HG03045 (cell line): ENCODE results near the gene PGM3.

Experiments
- ATAC-seq: cut with Tn5 transposase; IDR thresholded peaks from one replicate; pipeline ENCODE4 v1.9.1; 2021; ENCODE audit warnings: mild to moderate bottlenecking, moderate library complexity; ENCODE audit not compliant: unreplicated experiment

Gene PGM3

GRCh38 chr6:83183082-83183828, 9.8 kb downstream of the PGM3 start:
- no peak for ATAC-seq

- no peak for ATAC-seq
These were observed 11.0 kb downstream of the PGM3 start for GRCh38 chr6:83182114-83182513.

- ATAC-seq: no peak
These were observed 12.6 kb downstream of the PGM3 start for GRCh38 chr6:83180426-83180950.

GRCh38 chr6:83176246-83176645, 16.8 kb downstream of the PGM3 start:
- no peak for ATAC-seq

GRCh38 chr6:83169511-83169910, 23.6 kb downstream of the PGM3 start:
- no peak for ATAC-seq

GRCh38 chr6:83169106-83169505, 24.0 kb downstream of the PGM3 start:
- no peak for ATAC-seq

GRCh38 chr6:83168556-83168955, 24.5 kb downstream of the PGM3 start:
- no peak for ATAC-seq

- ATAC-seq: no peak
These were observed 25.3 kb downstream of the PGM3 start for GRCh38 chr6:83167726-83168278.

GRCh38 chr6:83160167-83160566, 32.9 kb downstream of the PGM3 start:
- ATAC-seq: no peak

- no peak for ATAC-seq
These were observed 37.3 kb downstream of the PGM3 start for GRCh38 chr6:83155794-83156193.

GRCh38 chr6:83153883-83154521, 39.1 kb downstream of the PGM3 start:
- no peak for ATAC-seq

- ATAC-seq: no peak
These were observed 40.2 kb downstream of the PGM3 start for GRCh38 chr6:83152913-83153312.

GRCh38 chr6:83151114-83151513, 42.0 kb downstream of the PGM3 start:
- no peak for ATAC-seq

- ATAC-seq: no peak
These were observed 54.3 kb downstream of the PGM3 start for GRCh38 chr6:83138758-83139157.

- no peak for ATAC-seq
These were observed 54.8 kb downstream of the PGM3 start for GRCh38 chr6:83138118-83138722.

- ATAC-seq: no peak
These were observed 60.9 kb downstream of the PGM3 start for GRCh38 chr6:83132121-83132520.

GRCh38 chr6:83127976-83128375, 65.1 kb downstream of the PGM3 start:
- ATAC-seq: no peak

GRCh38 chr6:83127258-83127657, 65.8 kb downstream of the PGM3 start:
- ATAC-seq: no peak

- no peak for ATAC-seq
These were observed 66.3 kb downstream of the PGM3 start for GRCh38 chr6:83126807-83127206.

- ATAC-seq: no peak
These were observed 66.8 kb downstream of the PGM3 start for GRCh38 chr6:83126223-83126622.

- no peak for ATAC-seq
These were observed 67.6 kb downstream of the PGM3 start for GRCh38 chr6:83125425-83125824.

GRCh38 chr6:83124553-83124952, 68.5 kb downstream of the PGM3 start:
- ATAC-seq: no peak
